Measurements from ENCODE around the gene ITIH5.

ITIH5 gene

GRCh38 chr10:7610026-7610425 lies 56.7 kb downstream of the ITIH5 start:
- ChIA-PET CTCF (no interaction called here), POLR2A (no interaction called here)
- TF ChIP-seq CTCF (IDR thresholded peaks at IDR 0.05; ENCODE audit: control extremely low read depth, extremely low read depth, low read depth, missing control alignments) = no peak
- no peak for DNase-seq (ENCODE audit: extremely low spot score)

- CTCF ChIA-PET = no interaction called here
- TF ChIP-seq CTCF (IDR thresholded peaks at IDR 0.05; ENCODE audit: control extremely low read depth, extremely low read depth, low read depth, missing control alignments) = no peak
- no peak for DNase-seq (ENCODE audit: extremely low spot score)
- POLR2A ChIA-PET = no interaction called here
Observed at GRCh38 chr10:7609556-7609955, 57.2 kb downstream of the ITIH5 start.

GRCh38 chr10:7608001-7608400 lies 58.8 kb downstream of the ITIH5 start:
- DNase-seq (ENCODE audit: extremely low spot score) = no peak
- no peak for TF ChIP-seq CTCF (IDR thresholded peaks at IDR 0.05; ENCODE audit: control extremely low read depth, extremely low read depth, low read depth, missing control alignments)
- POLR2A ChIA-PET = no interaction called here
- CTCF ChIA-PET = no interaction called here

DNA sequence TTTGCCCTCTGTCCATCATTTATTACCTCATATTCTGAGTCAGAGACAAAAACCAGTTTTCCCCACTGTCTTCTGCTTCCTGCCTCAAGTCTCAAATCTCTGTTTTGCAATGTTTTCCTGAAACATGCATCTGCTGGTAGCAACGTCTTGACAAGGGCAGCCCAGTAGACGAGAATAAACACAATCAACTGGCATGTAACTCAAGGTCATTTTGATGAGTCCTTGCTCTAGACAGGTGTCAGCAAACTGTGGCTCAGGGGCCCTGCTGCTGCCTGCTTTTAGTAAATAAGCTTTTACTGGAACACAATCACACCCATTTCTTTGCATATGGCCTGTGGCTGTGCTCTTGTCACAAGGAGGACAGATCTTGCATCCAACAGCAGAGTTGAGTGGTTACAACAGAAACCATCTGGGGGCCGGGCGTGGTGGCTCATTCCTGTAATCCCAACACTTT lies 59.8 kb downstream of the ITIH5 start:
- POLR2A ChIA-PET = no interaction called here
- no peak for DNase-seq (ENCODE audit: extremely low spot score)
- CTCF ChIA-PET = no interaction called here
- TF ChIP-seq CTCF (IDR thresholded peaks at IDR 0.05; ENCODE audit: control extremely low read depth, extremely low read depth, low read depth, missing control alignments) = no peak

GRCh38 chr10:7605565-7606295 lies 61.0 kb downstream of the ITIH5 start:
- POLR2A ChIA-PET = no interaction called here
- no peak for DNase-seq (ENCODE audit: extremely low spot score)
- no peak for TF ChIP-seq CTCF (IDR thresholded peaks at IDR 0.05; ENCODE audit: control extremely low read depth, extremely low read depth, low read depth, missing control alignments)
- CTCF ChIA-PET = no interaction called here

- ChIA-PET POLR2A (no interaction called here), CTCF (interaction anchor here (1.0 to 1.2 kb wide), 2 partner anchors 10 to 19 kb away, joined by 3 to 5 read pairs; no protein-coding TSS in a partner anchor)
- DNase-seq (ENCODE audit: extremely low spot score) = no peak
- TF ChIP-seq CTCF (IDR thresholded peaks at IDR 0.05; ENCODE audit: control extremely low read depth, extremely low read depth, low read depth, missing control alignments) = no peak
Observed at GRCh38 chr10:7601023-7601656, 65.6 kb downstream of the ITIH5 start.
